Astrocyte (in vitro differentiated cells and primary cell): ENCODE data around the gene MSL1. TPM values are rescaled to one million over a fixed set of nuclear protein-coding genes. Genes with fewer than 3 reads are reported as not detected.

ENCODE experiments used
- DNase-seq: peaks from one replicate; pipeline ENCODE4 v3.0.0-alpha.2; 2010; ENCODE audit warnings: low read depth
- FAIRE-seq: peaks from 2 replicates; lab custom pipeline; 2011; peaks lifted over from hg19 to GRCh38; lab: Jason Lieb, UNC
- H2AFZ ChIP-seq: 2 replicates; pipeline ENCODE4 v1.6.0; 2012; ENCODE audit warnings: low read depth, low read length, inconsistent platforms
- H3K27ac ChIP-seq: 2 replicates; pipeline ENCODE4 v1.5.1; 2011; ENCODE audit warnings: low read depth, low read length, inconsistent platforms
- H3K27me3 ChIP-seq: 2 replicates; pipeline ENCODE4 v1.6.0; 2011; ENCODE audit warnings: low read length, inconsistent platforms; ENCODE audit not compliant: insufficient read depth
- H3K36me3 ChIP-seq: 2 replicates; pipeline ENCODE4 v1.5.1; 2011; ENCODE audit warnings: low read length, inconsistent platforms; ENCODE audit not compliant: insufficient read depth
- H3K4me1 ChIP-seq: 2 replicates; pipeline ENCODE4 v1.5.1; 2011; ENCODE audit warnings: low read length, inconsistent platforms; ENCODE audit not compliant: insufficient read depth
- H3K4me2 ChIP-seq: 2 replicates; pipeline ENCODE4 v1.6.0; 2012; ENCODE audit warnings: low read length, inconsistent platforms
- H3K4me3 ChIP-seq: 2 replicates; pipeline ENCODE4 v1.5.1; 2011; ENCODE audit warnings: low read depth, mild to moderate bottlenecking, low read length, inconsistent platforms; ENCODE audit not compliant: insufficient read depth
- H3K79me2 ChIP-seq: 2 replicates; pipeline ENCODE4 v1.6.0; 2012; ENCODE audit warnings: mild to moderate bottlenecking, low read length, inconsistent platforms; ENCODE audit not compliant: insufficient read depth
- H3K9ac ChIP-seq: 2 replicates; pipeline ENCODE4 v1.6.0; 2012; ENCODE audit warnings: mild to moderate bottlenecking, low read length, inconsistent platforms
- H3K9me3 ChIP-seq: 2 replicates; pipeline ENCODE4 v1.5.1; 2012; ENCODE audit warnings: low read depth, mild to moderate bottlenecking, low read length, inconsistent platforms; ENCODE audit not compliant: insufficient read depth
- H4K20me1 ChIP-seq: 2 replicates; pipeline ENCODE4 v1.6.0; 2012; ENCODE audit warnings: low read length, inconsistent platforms; ENCODE audit not compliant: insufficient read depth
- H3K27ac Mint-ChIP-seq: one replicate; pipeline ENCODE4 v1.8.0; 2021; ENCODE audit warnings: mild to moderate bottlenecking, mixed read lengths; ENCODE audit not compliant: unreplicated experiment
- H3K27me3 Mint-ChIP-seq: one replicate; pipeline ENCODE4 v1.8.0; 2021; ENCODE audit warnings: low read depth, mixed read lengths; ENCODE audit not compliant: unreplicated experiment
- H3K36me3 Mint-ChIP-seq: one replicate; pipeline ENCODE4 v1.8.0; 2021; ENCODE audit warnings: low read depth, mixed read lengths; ENCODE audit not compliant: unreplicated experiment
- H3K4me1 Mint-ChIP-seq: one replicate; pipeline ENCODE4 v1.8.0; 2021; ENCODE audit warnings: low read depth, mixed read lengths; ENCODE audit not compliant: unreplicated experiment
- H3K4me3 Mint-ChIP-seq: one replicate; pipeline ENCODE4 v1.8.0; 2021; ENCODE audit warnings: mild to moderate bottlenecking, moderate library complexity, mixed read lengths; ENCODE audit not compliant: unreplicated experiment
- H3K9me3 Mint-ChIP-seq: one replicate; pipeline ENCODE4 v1.8.0; 2021; ENCODE audit warnings: mild to moderate bottlenecking, mixed read lengths; ENCODE audit not compliant: unreplicated experiment
- CTCF ChIP-seq: IDR thresholded peaks from 2 replicates; pipeline ENCODE4 v1.5.1; 2011; ENCODE audit warnings: low read depth, mild to moderate bottlenecking, inconsistent platforms, low read length, moderate library complexity; ENCODE audit not compliant: insufficient read depth
- EZH2 ChIP-seq: IDR thresholded peaks from 2 replicates; pipeline ENCODE4 v1.6.1; 2012; ENCODE audit warnings: mild to moderate bottlenecking, low read length, inconsistent platforms; ENCODE audit not compliant: insufficient read depth
- total RNA-seq: library from RNA; stranded (reverse); gene quantifications from 2 replicates; pipeline ENCODE4 v1.2.1, GENCODE V29; 2021

MSL1 gene
- total RNA-seq, 1 donor from 2014 or later, result 81.9 TPM

GRCh38 chr17:40112191-40112711, 9.5 kb upstream of the MSL1 start:
- no peaks in the 10 kb centered on the region for H3K79me2 ChIP-seq
- no peaks in the 10 kb centered on the region for H4K20me1 ChIP-seq
- Mint-ChIP-seq H3K4me3 (peak overlapping the region; percentile 60), H3K27me3 (no peaks in the 10 kb centered on the region), H3K27ac (peak overlapping the region; percentile 72), H3K4me1 (peaks cover 61% of the 10 kb centered on the region), H3K9me3 (no peaks in the 10 kb centered on the region), H3K36me3 (no peaks in the 10 kb centered on the region)
- DNase-seq (no peak), FAIRE-seq (no peak)
- no peak for TF ChIP-seq CTCF
- H3K27ac ChIP-seq, result no peak overlapping the region
- no peaks in the 10 kb centered on the region for H3K36me3 ChIP-seq
- no peak overlapping the region for H2AFZ ChIP-seq
- H3K9me3 ChIP-seq, result no peaks in the 10 kb centered on the region
- H3K4me2 ChIP-seq, result peak overlapping the region; percentile 83
- no peaks in the 10 kb centered on the region for H3K27me3 ChIP-seq
- H3K9ac ChIP-seq, result peak overlapping the region; percentile 41
- no peak overlapping the region for H3K4me3 ChIP-seq
- peaks cover 72% of the 10 kb centered on the region for H3K4me1 ChIP-seq

GRCh38 chr17:40112718-40113109, 9.1 kb upstream of the MSL1 start:
- H2AFZ ChIP-seq, result no peak overlapping the region
- H3K27ac ChIP-seq, result peak overlapping the region; percentile 6
- no peak overlapping the region for H3K4me3 ChIP-seq
- FAIRE-seq (no peak), DNase-seq (no peak)
- H4K20me1 ChIP-seq, result no peaks in the 10 kb centered on the region
- no peaks in the 10 kb centered on the region for H3K36me3 ChIP-seq
- H3K27ac Mint-ChIP-seq, result peak overlapping the region; percentile 98
- H3K4me2 ChIP-seq, result peak overlapping the region; percentile 83
- H3K9ac ChIP-seq, result peak overlapping the region; percentile 41
- no peaks in the 10 kb centered on the region for H3K9me3 ChIP-seq
- H3K36me3 Mint-ChIP-seq, result no peaks in the 10 kb centered on the region
- H3K4me1 ChIP-seq, result peaks cover 68% of the 10 kb centered on the region
- TF ChIP-seq CTCF (no peak), EZH2 (no peak)
- peaks cover 57% of the 10 kb centered on the region for H3K4me1 Mint-ChIP-seq
- H3K27me3 ChIP-seq, result no peaks in the 10 kb centered on the region
- H3K4me3 Mint-ChIP-seq, result peak overlapping the region; percentile 71
- no peaks in the 10 kb centered on the region for H3K27me3 Mint-ChIP-seq
- H3K79me2 ChIP-seq, result no peaks in the 10 kb centered on the region
- H3K9me3 Mint-ChIP-seq, result no peaks in the 10 kb centered on the region

- Mint-ChIP-seq H3K4me1 (peaks cover 51% of the 10 kb centered on the region), H3K4me3 (peak overlapping the region; percentile 71), H3K36me3 (peaks cover 2% of the 10 kb centered on the region), H3K9me3 (peaks cover 1% of the 10 kb centered on the region), H3K27ac (peak overlapping the region; percentile 98), H3K27me3 (no peaks in the 10 kb centered on the region)
- Histone ChIP-seq H3K36me3 (no peaks in the 10 kb centered on the region), H3K79me2 (no peaks in the 10 kb centered on the region), H3K4me3 (peak overlapping the region; percentile 45), H3K27ac (peak overlapping the region; percentile 86), H3K9ac (peak overlapping the region; percentile 79), H3K9me3 (no peaks in the 10 kb centered on the region), H3K4me1 (peaks cover 62% of the 10 kb centered on the region), H2AFZ (peak overlapping the region; percentile 43), H3K27me3 (no peaks in the 10 kb centered on the region), H4K20me1 (no peaks in the 10 kb centered on the region), H3K4me2 (peak overlapping the region; percentile 83)
- no peak for TF ChIP-seq EZH2
- peak; percentile 82 for TF ChIP-seq CTCF
- DNase-seq (peak; percentile 88), FAIRE-seq (no peak)
Measured at GRCh38 chr17:40113110-40113906, 8.5 kb upstream of the MSL1 start.
